Measurements from ENCODE around the gene MICU1.

DNA sequence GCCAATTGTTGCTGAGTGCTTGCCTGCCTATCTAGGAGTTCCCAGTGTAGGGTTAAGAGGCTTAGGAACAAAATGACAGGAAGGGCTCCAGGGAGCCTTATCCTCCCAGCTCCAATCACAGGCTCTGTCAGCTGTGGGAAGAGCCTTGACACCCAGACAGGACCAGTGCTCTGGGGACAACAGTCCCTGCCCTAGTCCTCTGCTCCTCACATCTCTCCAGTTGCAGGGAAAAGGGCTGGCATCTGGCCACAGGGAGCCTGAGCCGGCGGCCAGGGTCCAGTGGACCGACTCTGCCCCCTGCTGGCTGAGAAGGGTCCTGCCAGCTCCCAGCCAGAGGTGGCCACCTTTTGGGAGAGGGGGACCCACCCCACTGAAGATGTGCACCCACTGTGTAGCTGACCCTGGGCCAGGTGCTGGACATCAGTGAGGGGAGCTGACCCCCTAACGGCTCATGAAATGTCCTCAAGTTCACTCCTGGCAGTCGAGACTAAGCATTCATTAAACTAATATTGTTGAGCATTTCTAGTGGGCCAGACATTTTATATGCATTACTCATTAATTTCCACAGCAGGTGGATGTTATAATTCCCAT is 288.7 kb downstream of the MICU1 start:
- TF ChIP-seq GATA3 (IDR thresholded peaks at IDR 0.05; ENCODE audit: low read depth, low read length) (no peak), GATA2 (IDR thresholded peaks at IDR 0.05; ENCODE audit: low read depth, low read length) (no peak)

Measured in SH-SY5Y (cell line).